LNCAP (cell line): Measurements from ENCODE around the gene CHAF1B.

Source experiments
- TF ChIP-seq, protein P1 (sequence below): fragments of 450-650 bp; IDR thresholded peaks from 2 replicates; pipeline ENCODE4 v1.5.1; 2017; ENCODE audit warnings: mild to moderate bottlenecking

Gene CHAF1B

GRCh38 chr21:36385233-36386030 is at the start of gene CHAF1B:
Gene CHAF1B (plus strand): TSS chr21:36385392. CDS start chr21:36386137, 745 bp downstream.
- TF ChIP-seq, protein P1, sequence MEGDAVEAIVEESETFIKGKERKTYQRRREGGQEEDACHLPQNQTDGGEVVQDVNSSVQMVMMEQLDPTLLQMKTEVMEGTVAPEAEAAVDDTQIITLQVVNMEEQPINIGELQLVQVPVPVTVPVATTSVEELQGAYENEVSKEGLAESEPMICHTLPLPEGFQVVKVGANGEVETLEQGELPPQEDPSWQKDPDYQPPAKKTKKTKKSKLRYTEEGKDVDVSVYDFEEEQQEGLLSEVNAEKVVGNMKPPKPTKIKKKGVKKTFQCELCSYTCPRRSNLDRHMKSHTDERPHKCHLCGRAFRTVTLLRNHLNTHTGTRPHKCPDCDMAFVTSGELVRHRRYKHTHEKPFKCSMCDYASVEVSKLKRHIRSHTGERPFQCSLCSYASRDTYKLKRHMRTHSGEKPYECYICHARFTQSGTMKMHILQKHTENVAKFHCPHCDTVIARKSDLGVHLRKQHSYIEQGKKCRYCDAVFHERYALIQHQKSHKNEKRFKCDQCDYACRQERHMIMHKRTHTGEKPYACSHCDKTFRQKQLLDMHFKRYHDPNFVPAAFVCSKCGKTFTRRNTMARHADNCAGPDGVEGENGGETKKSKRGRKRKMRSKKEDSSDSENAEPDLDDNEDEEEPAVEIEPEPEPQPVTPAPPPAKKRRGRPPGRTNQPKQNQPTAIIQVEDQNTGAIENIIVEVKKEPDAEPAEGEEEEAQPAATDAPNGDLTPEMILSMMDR: no peak

DNA sequence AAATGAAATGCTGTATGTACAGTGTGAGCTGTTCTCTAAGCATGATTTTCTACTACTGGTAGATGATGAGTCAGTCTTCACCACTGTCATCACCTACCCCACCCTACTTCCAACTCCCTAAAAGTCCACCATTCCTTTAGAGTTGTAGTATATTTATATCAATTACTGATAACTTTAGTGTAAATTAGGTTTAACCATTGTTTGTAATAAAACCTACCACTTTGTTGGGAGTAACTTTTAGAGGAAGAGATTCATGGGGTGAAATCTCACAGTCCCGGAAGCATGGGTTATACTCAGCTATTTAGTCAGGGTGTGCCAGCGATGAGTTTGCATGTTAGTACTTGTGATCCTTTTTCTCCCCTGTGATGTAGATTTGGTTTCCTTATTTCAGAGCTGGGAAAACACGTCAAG is 48.1 kb upstream of the CHAF1B start:
- TF ChIP-seq, protein P1: no peak

DNA sequence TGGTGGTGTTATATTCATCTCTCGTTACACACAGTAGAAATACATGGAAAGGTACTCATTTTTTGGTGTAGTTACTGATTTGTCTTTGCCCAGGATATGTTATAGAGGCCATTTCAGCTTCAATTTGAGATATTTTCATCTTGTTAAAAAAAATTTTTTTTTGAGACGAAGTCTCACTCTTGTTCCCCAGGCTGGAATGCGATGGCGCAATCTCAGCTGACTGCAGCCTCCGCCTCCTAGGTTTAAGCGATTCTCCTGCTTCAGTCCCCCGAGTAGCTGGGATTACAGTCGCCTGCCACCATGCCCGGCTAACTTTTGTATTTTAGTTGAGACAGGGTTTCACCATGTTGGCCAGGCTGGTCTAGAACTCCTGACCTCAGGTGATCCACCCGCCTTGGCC is 46.2 kb upstream of the CHAF1B start:
- TF ChIP-seq, protein P1: no peak

- TF ChIP-seq, protein P1: no peak
These were observed 40.3 kb upstream of the CHAF1B start for GRCh38 chr21:36344931-36345330.

DNA sequence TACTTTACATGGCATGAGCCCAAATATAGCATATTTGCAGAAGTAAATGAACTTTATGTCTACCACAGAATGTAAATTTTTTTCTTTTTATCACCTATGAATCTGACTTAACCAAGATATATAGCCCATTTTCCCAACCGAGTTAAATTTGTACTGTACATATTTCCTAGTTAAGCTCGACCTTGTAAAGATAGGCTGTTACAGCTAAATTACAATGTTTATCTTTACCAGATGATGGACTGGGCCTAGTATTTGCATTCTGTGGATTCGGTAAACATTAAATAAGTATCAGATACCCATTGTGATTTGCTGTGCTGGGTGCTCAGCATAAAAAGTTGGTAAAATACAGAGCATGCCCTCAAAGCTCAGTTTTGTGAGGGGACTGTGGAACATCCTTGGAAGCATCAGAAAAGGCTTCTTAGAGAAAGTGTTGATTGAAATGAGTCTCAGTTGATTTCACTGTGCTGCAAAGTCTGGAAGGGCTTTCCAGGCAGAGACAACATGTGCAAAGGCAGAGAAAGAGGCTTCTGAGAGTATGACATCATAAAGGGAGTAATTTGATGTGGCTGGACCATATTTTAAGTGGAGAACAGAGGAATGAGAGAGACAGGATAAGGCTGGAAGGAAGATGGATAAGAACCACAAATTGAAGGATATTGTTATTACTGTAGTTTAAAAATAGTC is 37.8 kb upstream of the CHAF1B start:
- TF ChIP-seq, protein P1: no peak

- TF ChIP-seq, protein P1: no peak
These were observed 37.2 kb upstream of the CHAF1B start for GRCh38 chr21:36347962-36348328.

- TF ChIP-seq, protein P1: no peak
These were observed 35.9 kb upstream of the CHAF1B start for GRCh38 chr21:36349315-36349714.
